GM19193 (cell line): ENCODE results near the gene GATB.

Experiments used
- POLR2A ChIP-seq: IDR thresholded peaks from 4 replicates; pipeline ENCODE4 v1.6.1; 2011; ENCODE audit not compliant: insufficient read depth, insufficient read length; ENCODE audit errors: extremely low read depth

Gene GATB

DNA sequence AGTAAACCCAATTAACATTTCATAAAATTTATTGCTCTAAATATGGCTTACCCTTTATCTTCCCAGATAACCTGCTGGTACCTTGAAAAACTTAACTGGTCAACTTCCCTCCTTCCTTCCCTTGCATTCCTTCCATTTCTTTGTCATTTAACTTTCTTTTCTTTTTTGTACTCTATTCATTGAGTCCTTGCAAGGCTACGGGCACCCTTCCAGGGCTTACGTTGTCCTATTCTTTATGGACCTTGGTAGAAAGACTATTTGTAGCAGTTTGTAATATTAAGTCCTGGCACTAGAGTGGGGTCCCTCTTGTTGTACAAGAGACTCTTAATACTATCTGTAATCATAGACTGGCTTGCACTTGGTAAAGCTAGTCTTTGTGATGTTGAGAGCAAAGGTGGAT, 8.0 kb upstream of the GATB start:
- no peak for TF ChIP-seq POLR2A

DNA sequence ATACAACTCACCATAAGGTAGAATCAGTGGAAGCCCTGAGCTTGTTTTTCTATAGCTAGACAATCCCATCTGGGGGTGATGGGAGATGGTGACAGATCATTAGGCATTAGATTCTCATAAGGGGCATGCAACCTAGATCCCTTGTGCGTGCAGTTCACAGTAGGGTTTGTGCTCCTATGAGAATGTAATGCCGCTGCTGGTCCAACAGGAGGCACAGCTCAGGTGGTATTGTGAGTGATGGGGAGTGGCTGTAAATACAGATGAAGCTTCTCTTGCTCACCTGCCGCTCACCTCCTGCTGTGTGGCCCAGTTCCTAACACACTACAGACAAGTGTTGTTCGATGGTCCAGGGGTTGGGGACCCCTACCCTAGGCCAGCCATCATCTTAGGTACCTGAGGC, 5.9 kb upstream of the GATB start:
- TF ChIP-seq POLR2A = no peak

GRCh38 chr4:151760002-151760401, 805 bp downstream of the GATB start:
- no peak for TF ChIP-seq POLR2A

- no peak for TF ChIP-seq POLR2A
These were observed 7.8 kb downstream of the GATB start for GRCh38 chr4:151753056-151753455.

GRCh38 chr4:151750156-151750555, 10.7 kb downstream of the GATB start:
- TF ChIP-seq POLR2A = no peak

GRCh38 chr4:151745481-151746231, 15.2 kb downstream of the GATB start:
- TF ChIP-seq POLR2A = no peak

DNA sequence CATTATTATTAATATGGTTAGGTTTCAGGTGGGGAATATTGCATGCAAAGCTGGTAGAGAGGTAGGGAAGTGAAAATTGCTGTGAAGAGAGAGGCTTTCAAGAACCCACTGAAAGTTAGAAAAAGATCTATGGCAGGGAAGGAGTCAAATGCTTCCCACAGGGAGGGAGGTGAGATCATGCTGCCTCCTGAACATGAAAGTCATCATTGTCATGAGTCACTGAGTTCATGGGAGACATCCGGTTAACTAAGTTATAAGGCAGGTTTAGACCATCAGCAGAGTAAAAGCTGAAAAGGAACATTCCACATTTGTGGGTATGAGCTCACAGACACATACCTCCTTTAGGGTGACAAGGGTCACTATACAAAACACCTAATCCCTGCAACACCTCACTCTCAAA, 16.2 kb downstream of the GATB start:
- no peak for TF ChIP-seq POLR2A

DNA sequence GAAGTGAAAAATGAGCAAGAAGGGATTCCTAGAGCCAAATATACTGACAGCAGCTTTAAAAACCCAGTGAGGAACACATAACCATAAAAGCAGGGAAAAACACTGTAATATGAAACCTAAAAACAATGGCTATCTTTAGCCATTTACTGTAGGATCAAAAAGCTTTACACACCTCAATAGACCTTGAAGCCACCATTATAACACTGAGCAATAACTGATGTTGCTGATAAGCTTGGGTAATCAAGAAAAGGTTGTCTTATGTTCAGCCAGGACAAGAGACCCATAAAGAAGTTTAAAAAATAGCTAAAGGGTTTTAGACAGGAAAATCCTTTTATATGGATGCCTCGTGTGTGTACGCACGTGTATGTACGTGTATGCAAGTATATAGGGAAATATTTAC, 16.9 kb downstream of the GATB start:
- no peak for TF ChIP-seq POLR2A

DNA sequence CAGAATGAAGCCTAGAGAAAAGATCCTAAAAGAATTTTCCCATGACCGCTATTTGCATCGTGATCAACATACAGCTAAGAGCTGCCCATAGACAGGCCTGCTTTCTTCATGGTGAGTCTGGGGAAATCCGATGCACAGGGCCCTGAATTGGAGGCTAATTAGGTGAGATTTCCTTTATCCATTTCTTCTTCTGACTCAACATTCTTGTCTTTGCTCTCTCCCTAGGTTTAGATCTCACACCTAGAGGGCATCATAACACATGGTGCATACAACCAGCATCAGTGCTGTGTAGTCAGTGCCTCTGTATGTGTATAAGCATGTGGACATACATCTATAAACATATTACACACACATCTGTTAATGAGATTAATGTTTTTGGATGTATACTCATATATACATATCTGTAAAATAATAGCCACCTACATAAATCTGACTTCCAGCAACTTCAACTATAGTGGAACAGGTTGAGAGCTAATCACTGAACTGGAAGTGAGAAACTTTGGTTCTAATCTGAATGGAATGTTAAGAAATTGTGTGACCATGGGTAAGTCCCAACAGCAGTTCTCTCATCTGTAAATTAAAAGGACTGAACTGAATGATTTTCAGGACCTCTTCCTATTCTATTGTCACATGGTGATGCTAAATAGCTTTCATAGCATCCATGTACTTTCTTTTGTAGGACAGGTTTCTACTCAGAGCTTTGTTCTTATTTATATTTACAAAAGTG, 17.5 kb downstream of the GATB start:
- no peak for TF ChIP-seq POLR2A

- no peak for TF ChIP-seq POLR2A
These were observed 21.9 kb downstream of the GATB start for GRCh38 chr4:151738720-151739517.

- TF ChIP-seq POLR2A = no peak
These were observed 24.4 kb downstream of the GATB start for GRCh38 chr4:151736361-151736760.

GRCh38 chr4:151729731-151730559, 30.9 kb downstream of the GATB start:
- TF ChIP-seq POLR2A = no peak

GRCh38 chr4:151728679-151729078, 32.1 kb downstream of the GATB start:
- TF ChIP-seq POLR2A = no peak

DNA sequence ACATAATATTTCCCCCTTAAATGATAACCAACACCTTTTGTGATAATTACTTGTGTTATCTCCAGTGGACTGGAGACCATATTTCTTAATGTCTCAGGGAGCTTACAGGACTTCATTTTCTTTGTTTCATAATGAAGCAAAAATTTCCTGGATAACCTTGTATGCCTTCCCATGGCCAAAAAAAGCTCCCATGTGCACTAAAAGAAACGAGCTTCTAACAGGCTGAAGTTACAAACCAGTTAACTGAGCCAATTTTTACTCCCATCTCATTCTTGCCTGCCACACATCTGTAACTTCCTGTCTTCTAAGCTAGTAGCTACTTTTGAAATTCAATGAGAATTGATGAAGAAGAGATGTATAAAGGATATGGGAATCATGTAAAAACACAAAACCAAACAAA, 32.8 kb downstream of the GATB start:
- no peak for TF ChIP-seq POLR2A

- no peak for TF ChIP-seq POLR2A
These were observed 33.4 kb downstream of the GATB start for GRCh38 chr4:151727365-151727764.
